GM12891 (cell line): ENCODE data around the gene KLHL11.

Experiments
- PAX5 ChIP-seq: IDR thresholded peaks from 2 replicates; pipeline ENCODE4 v1.6.1; 2011; ENCODE audit warnings: low read length, moderate library complexity, mild to moderate bottlenecking; ENCODE audit not compliant: insufficient read depth, severe bottlenecking
- POLR2A ChIP-seq: IDR thresholded peaks from 2 replicates; pipeline ENCODE4 v1.6.1; 2011; ENCODE audit warnings: low read depth, low read length, control low read depth
- POLR2AphosphoS5 ChIP-seq: IDR thresholded peaks from 2 replicates; pipeline ENCODE4 v1.6.1; 2011; ENCODE audit warnings: low read depth, low read length, control low read depth
- POU2F2 ChIP-seq: IDR thresholded peaks from 2 replicates; pipeline ENCODE4 v1.6.1; 2011; ENCODE audit warnings: low read depth, mild to moderate bottlenecking, control low read depth, low read length, moderate library complexity
- SPI1 ChIP-seq: IDR thresholded peaks from 2 replicates; pipeline ENCODE4 v1.6.1; 2011; ENCODE audit warnings: low read depth, low read length, control low read depth
- TAF1 ChIP-seq: IDR thresholded peaks from 2 replicates; pipeline ENCODE4 v1.6.1; 2011; ENCODE audit warnings: low read depth, low read length, control low read depth

- TF ChIP-seq POLR2A, result no peak
- no peak for TF ChIP-seq POLR2AphosphoS5
- no peak for TF ChIP-seq TAF1
- no peak for TF ChIP-seq SPI1
- TF ChIP-seq POU2F2, result no peak
- no peak for TF ChIP-seq PAX5
These were observed 54.3 kb downstream of the KLHL11 start for GRCh38 chr17:41810659-41811548.
